GM13976 (cell line): ENCODE results near the gene TIRAP.

Experiments
- DNase-seq: peaks from one replicate; pipeline ENCODE4 v3.0.0; 2012; ENCODE audit warnings: low spot score
- in situ Hi-C: fragments of 300-500 bp; cut with MboI; formaldehyde crosslinking; loops from one replicate; pipeline ENCODE4 v1.12.0; 2022; ENCODE audit warnings: low sequenced_read_pairs, mixed read lengths, inconsistent platforms; ENCODE audit not compliant: unreplicated experiment
- TF ChIP-seq, protein P1 (sequence below): IDR thresholded peaks from 2 replicates; pipeline ENCODE4 v1.5.1; 2012; ENCODE audit warnings: borderline replicate concordance, mild to moderate bottlenecking; ENCODE audit not compliant: insufficient read depth; ENCODE audit errors: extremely low read depth, missing control alignments, control extremely low read depth

Gene TIRAP

DNA sequence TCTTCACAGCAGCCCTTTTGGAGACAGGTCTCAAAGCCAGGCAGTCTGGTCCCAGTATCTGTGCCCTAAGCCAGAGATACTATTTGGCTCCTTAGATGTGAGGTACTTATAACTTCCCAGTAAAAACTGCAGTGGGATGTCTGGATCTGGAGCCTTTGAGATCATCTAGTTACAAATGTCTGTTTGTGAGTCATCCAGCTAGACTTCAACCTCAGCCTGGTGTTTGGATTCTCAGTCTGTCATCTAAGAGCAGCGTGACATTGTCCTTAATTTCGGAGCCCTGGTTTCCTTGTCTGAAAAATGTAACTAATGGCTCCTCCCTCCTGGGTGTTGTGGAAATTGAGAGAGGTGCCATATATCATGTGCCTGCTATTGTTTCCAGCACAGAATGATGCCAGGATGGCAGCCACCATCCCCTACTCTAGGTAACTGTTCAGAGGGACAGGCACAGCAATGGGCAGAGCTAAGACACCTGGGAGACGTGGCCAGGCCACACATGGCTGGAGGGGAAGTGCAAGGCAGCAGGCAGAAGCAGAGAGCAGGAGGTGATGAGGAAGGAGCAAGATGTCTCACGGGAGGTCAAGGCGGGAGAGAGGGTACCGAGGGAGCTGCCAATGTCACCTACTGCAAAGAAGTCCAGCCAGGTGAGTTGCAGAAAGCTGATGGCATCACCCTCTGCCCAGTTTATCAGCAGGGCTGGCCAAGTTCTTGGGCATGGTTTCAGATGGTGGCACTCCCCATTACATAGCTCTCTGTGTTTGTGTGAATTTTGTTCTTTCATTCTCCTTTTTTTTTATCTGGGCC is 52.0 kb downstream of the TIRAP start:
- TF ChIP-seq, protein P1, sequence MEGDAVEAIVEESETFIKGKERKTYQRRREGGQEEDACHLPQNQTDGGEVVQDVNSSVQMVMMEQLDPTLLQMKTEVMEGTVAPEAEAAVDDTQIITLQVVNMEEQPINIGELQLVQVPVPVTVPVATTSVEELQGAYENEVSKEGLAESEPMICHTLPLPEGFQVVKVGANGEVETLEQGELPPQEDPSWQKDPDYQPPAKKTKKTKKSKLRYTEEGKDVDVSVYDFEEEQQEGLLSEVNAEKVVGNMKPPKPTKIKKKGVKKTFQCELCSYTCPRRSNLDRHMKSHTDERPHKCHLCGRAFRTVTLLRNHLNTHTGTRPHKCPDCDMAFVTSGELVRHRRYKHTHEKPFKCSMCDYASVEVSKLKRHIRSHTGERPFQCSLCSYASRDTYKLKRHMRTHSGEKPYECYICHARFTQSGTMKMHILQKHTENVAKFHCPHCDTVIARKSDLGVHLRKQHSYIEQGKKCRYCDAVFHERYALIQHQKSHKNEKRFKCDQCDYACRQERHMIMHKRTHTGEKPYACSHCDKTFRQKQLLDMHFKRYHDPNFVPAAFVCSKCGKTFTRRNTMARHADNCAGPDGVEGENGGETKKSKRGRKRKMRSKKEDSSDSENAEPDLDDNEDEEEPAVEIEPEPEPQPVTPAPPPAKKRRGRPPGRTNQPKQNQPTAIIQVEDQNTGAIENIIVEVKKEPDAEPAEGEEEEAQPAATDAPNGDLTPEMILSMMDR: no peak
- in situ Hi-C loops: no loop called here
- DNase-seq: no peak

DNA sequence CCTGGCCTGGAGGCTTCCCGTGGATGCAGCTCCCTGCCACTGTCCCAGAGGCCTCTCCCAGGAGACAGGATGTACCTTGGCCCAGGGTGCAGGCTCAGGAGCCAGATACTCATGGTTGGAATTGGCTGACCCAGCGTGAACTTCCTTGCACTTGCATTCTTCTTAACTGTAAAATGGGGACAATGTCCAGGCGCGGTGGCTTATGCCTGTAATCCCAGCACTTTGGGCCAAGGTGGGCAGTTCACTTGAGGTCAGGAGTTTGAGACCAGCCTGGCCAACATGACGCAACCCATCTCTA is 52.5 kb downstream of the TIRAP start:
- in situ Hi-C loops: no loop called here
- TF ChIP-seq, protein P1: no peak
- no peak for DNase-seq

DNA sequence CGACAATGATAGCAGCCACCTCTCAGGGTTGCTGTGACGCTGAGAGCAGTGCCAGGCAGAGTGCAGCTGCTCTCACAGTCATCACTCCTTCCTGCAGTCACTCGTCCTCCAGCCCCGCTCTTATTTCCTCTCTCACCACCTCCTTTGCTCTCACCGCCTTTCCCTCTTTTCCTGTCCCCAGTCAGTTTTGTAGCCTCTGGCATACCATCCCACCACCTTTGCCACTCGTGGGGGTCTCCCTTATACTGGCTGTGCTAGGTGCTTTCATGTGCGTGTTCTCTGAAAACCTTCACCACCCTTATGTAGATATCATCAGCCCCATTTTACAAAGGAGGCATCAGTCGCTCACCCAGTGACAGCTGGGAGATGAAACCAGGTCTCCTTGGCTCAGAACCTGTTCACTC is 53.2 kb downstream of the TIRAP start:
- in situ Hi-C loops: no loop called here
- TF ChIP-seq, protein P1: no peak
- DNase-seq: no peak

DNA sequence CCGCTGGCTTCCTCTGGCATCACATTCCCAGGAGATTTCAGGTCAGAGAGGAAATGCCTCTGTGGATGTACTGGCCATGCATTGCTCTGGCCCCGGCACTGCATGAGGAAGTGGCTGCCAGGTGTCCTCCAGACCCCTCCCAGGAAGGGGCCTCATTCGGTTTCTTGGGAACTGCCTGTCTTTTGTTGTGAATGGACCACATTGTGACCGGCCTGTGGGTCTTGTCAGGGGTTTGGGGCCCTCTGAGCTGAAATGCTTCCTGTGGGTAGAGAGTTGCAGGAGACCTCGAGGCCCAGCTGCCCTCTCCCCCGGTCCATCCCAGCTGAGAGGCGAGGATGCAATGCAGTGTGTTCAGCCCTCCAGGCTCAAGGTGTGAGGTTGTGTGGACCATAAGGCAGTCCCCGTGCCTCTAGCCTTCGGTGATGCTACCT is 53.8 kb downstream of the TIRAP start:
- DNase-seq: no peak
- in situ Hi-C loops: no loop called here
- TF ChIP-seq, protein P1: no peak

DNA sequence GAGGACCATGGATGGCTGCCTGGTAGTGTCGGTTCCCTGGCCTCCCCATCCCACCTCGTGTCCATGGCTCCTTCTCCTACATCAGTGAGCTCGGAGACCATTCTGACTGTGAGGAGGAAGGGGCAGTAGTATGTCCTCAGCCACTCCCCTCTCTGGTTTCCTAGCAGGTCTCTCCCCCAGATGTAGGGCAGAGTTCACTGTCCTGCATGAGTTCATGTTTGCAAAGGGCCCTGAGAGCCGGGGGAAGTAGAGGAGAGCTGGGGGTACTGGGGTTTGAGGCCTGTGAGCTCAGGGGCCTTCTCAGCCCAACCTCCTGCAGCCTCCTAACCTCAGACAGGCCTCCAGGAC is 54.2 kb downstream of the TIRAP start:
- in situ Hi-C loops: no loop called here
- TF ChIP-seq, protein P1: no peak
- DNase-seq: no peak

DNA sequence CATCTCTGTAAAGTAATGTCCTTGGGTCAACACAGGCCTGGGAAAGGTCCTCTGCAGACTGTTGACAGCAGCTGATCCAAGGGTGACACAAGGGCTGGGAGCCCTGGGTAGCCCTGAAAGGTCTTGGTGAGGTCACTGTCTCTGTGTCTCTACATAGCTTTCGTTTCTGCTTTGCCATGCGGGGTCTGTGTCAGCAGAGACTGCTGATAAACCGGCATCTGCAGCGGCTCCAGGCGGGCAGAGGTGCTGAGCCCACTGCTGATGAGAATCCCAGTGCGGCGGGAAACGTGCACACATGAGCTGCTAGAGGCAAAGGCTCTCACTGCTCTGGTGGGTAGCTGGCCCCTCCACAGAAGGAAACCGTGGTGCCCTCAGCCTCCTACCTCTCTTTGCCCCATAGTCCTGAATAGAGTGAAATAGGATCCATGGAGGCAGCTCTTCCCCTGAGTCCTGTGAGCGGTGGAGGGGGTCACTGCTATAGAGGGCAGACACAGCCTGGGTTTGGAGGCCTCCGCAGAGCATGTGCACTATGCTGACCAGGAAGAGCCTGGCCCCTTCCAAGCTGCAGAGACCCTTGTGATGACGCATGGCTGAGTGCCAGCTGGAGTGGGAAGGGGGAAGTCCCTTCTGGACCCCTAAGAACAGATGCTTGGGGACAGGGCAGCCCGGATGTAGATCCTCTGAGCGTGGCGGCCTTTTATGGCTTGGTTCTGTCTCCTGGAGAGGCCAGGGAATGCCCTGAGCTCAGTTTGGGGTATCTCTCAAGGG is 54.8 kb downstream of the TIRAP start:
- in situ Hi-C loops: no loop called here
- TF ChIP-seq, protein P1: no peak
- no peak for DNase-seq
